Peyer's patch (tissue), 4 donors: ENCODE measurements around the gene USH1C.

ENCODE experiments used
- POLR2A ChIP-seq, 2 donors: fragments of 450-650 bp; IDR thresholded peaks; one replicate each; pipeline ENCODE4 v1.5.1; 2017; ENCODE audit warnings: antibody characterized with exemption in 2 of 2, mild to moderate bottlenecking in 2 of 2, moderate library complexity in 2 of 2
- TF ChIP-seq, protein P1 (sequence below), 6 experiments: fragments of 450-650 bp in 4 of 6; fragments of 200-600 bp in 2 of 6; sonication (generic) in 1 of 6; IDR thresholded peaks; one replicate each; pipeline ENCODE4 v1.5.1; 2017 to 2019; ENCODE audit warnings: antibody characterized with exemption in 6 of 6, mild to moderate bottlenecking in 3 of 6, moderate library complexity in 1 of 6

DNA sequence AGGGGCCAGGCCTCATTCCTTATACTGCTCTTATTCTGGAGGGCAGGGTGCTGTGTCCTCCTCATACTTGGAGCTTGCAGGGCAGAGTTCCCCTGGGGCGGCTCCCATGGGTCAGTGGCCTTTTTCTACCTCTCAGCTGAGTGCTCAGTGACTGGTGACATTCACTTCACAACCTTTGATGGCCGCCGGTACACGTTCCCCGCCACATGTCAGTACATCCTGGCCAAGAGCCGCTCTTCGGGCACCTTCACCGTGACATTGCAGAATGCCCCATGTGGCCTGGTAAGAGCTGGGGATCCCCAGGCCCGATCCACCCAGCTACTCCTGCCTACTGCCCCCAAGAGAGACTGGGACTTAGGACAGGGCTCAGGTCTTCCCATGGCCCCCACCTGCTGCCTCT, 17.3 kb upstream of the USH1C start:
- TF ChIP-seq, protein P1, sequence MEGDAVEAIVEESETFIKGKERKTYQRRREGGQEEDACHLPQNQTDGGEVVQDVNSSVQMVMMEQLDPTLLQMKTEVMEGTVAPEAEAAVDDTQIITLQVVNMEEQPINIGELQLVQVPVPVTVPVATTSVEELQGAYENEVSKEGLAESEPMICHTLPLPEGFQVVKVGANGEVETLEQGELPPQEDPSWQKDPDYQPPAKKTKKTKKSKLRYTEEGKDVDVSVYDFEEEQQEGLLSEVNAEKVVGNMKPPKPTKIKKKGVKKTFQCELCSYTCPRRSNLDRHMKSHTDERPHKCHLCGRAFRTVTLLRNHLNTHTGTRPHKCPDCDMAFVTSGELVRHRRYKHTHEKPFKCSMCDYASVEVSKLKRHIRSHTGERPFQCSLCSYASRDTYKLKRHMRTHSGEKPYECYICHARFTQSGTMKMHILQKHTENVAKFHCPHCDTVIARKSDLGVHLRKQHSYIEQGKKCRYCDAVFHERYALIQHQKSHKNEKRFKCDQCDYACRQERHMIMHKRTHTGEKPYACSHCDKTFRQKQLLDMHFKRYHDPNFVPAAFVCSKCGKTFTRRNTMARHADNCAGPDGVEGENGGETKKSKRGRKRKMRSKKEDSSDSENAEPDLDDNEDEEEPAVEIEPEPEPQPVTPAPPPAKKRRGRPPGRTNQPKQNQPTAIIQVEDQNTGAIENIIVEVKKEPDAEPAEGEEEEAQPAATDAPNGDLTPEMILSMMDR (IDR thresholded peaks at IDR 0.05): no peak
- no peak for TF ChIP-seq POLR2A (IDR thresholded peaks at IDR 0.05)
